Central memory CD4-positive, alpha-beta T cell (primary cell): ENCODE measurements around the gene GHRL.

ENCODE experiments used
- DNase-seq: peaks from one replicate; pipeline ENCODE4 v3.0.0; 2022
- total RNA-seq, 3 experiments: gene quantifications; one replicate each; lab custom pipeline; 2026; lab: John Stamatoyannopoulos, UW

The GHRL gene
- 0.19 to 0.22 (median 0.21) reads per million in 3 experiments for total RNA-seq

DNA sequence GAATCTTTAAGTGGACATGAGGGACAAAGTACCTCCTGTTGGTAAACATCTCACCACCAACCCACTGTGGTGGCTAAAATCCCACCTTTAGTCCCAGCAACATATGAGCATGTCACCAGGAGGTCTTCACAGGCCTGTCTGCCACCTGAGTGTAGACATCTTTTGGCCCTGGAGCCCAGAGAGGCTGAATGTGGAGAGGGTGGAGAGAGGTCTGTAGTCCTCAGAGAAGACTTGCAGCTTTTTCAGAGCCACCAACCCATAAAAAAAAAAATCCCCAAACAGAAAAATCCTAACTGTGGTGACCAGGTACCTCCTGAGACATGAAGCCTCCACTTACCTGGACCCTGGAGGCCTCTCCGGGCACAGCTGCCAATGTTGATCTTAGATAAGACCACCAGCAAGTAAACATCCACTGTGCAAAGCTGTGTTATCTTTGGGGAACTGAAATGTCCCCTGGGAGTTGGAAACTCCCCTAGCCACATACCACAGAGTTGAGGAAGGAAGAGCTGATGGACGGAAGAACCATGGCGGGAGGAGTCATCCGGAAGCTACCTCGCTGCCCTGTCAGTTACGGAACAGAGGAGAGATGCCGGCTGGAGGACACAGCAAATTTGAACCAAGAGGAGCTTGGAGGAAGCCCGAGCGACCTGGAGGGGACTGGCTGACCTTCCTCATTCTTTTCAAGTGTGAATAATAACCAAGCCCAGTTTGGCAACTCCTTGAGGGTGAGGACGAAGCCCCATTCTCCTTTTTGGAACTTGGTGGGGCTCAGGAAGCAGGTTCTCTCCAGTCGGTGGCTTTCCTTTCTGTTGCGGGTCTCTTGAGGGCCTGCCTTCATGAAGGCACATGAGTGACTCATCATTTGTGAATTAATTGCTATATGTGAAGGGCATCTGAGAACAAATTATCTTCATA is at the start of gene GHRL:
Gene GHRL (minus strand): TSS at position 443 of the 915 bp plus-strand sequence. CDS start 2,767 bp downstream, outside the sequence.
- DNase-seq = no peak

DNA sequence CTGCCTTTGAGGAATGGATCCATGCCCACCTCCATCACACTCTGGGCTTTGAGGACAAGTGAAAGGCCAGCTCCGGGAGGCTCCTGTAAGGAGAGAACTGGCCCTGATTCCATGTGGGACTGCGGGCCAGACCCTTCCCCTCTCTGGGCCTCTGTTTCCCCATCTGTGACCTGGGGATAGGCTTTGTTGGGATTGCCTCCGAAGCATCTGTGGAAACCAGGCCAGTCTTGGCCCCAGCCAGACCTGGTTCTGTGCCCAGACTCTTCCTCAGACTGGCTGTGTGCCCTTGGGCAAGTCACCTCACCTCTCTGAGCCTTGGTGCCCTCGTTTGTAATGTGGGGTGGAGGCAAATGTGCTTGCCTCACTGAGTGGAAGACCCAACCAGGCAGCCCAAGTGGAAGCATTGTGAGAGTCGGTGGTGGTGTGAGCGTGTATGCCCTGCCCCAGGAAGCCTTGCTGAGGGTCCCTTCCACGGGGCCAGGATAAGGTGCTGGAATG is 49.2 kb upstream of the GHRL start:
- DNase-seq = no peak

DNA sequence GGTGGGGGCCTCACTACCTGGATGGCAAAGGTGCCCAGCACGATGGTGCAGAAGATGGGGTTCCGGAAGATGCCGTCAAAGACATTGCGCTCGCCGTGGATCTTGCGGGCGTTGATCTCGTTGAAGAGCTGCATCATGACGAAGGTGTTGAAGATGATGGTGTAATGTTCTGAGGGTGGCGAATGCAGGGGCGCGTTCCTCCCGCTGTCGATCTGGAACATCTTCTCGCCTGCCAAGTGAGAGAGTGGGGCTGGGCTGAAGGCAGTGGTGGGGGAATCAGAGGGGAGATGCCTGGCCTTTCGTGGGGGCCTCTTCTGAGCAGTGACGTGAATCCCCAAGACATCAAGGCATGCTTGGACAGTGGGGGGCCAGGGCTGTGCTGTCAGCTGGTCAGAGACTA is 47.7 kb upstream of the GHRL start:
- DNase-seq = no peak

- DNase-seq = no peak
These were observed 47.3 kb upstream of the GHRL start for GRCh38 chr3:10340046-10340445.

DNA sequence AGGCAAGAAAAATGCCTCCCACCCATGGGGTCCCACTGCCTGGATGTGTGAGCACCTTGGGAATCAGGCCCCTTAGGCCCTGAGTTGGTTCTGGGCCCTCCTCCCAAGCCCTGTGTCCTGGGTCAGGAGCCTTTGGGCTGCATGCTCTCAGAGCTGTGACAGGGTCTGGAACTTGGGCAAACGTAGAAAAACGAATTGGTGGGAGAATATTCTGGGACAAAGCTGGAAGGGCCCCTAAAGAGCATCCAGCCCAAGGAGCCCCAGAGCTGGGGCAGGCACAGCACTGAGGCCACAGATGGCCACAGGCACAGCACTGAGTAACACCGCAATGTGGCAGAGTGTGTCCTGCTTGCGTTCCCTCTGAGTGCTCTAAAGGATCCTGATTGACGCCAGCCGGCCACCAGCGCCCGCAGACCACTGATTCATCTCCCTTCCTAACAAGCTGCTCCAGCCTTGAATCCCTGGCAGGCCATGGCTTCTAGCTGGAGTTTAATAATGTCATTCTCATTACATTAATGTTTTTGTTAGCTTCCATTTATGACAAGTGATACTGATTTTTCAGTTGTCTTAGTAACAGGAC is 46.7 kb upstream of the GHRL start:
- DNase-seq = no peak

DNA sequence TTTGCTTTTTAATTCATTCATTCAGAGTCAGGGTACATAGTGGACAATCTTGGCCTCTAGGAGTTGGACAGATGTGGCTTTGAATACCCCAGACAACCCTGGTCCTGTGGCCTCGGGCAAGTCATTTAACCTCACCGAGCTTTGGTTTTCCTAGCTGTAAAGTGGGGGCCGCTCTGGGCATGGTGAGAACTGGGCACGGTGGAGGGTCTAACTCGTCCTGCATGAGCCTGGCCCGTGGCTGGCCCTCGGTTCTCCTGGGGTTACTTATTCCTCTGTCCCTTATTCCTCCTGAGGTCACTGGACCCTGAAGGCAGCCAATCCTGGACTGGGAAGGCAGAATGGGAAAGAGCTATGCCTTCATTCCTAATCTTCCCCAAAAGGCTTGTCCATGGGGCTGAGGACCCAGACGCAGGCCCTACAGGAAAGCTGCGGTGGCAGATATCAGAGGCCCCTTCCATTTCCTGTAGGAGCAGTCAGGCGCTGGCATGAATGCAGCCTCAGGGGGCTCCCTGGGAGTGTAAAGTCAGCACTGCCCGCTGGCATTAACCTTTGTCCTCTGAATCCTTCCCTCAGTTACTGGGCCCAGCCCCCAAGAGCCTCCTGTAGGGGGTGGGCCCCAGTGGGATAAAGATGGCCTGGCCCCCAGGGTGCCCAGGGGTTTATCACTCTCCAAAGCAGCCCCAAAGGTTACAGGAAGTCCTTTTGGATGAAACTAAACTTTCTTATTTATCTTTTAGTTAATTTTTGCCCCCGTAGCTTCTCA is 46.0 kb upstream of the GHRL start:
- DNase-seq = no peak

DNA sequence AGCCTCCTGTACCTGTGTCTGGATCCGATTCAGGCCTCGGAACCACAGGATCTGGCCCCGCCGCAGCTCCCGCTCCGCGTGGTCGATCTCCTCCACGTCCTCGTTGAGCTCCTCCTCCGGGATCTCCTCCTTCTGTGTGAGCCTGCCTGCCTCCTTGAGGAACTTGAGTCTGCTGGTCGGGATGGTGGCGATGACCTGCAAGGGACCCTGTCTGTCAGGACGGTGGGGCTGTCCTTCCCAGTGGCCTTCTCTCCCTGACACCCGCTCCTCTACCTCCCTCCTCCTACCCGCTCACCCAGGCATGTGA is 45.4 kb upstream of the GHRL start:
- DNase-seq = no peak

DNA sequence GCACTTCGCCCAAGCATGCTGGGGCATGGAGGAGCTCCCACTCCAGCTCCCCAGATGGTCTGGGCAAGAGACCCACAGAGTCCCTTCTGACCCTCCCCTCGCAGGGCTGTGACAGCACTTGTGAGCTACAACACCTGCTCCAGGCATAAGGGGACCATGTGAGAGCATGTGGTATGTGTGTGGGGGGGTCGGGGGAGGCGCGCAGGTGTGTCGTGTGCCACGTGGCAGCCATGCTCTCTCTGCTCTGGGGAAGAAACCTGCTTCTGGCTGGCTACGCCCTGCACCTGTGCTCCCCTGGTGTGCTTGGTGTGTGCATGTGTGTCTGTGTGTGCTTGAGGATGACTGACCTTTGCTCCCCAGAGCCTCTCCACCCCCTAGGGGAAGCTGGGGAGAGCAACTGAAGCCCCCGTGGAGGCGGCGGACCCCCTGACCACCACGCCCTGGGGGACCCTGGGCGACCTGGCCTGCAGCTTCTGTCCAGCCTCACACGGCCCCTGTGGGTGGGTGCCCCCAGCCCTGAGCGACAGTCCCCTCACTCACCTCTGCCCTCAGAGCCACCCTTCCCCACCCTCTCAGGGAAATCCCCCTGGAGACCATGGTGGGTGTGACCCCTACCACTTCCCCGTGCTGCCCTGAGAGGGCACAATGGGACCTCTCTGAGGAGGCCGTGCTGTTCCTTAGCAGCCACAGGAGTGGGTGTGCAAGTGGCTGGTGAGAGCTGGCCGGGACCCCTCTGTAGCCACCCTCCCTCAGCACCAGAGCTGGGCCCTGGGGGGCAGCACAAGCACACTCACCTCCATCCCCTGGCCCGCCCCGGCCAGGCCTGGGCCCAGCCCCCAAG is 44.8 kb upstream of the GHRL start:
- no peak for DNase-seq

DNA sequence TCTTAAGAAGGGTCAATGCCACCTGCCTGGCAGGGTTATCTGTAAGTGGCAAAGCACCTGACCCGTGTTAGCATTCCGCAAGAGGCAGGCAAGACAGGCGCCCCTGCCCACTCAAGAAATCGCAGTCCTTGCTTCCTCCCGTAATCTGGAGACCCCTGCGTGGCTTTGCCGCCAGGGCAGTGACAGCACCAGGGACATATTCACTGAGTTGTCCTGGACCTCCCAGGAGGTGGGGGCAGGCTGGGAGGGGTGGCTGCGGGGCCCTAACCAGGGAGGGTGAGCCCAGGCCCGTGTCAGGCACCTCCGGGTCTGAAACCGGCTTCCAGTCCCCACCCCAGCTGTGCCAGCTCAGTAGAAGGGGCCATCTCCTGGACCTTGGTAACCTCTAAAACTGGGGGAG is 44.0 kb upstream of the GHRL start:
- DNase-seq = no peak

DNA sequence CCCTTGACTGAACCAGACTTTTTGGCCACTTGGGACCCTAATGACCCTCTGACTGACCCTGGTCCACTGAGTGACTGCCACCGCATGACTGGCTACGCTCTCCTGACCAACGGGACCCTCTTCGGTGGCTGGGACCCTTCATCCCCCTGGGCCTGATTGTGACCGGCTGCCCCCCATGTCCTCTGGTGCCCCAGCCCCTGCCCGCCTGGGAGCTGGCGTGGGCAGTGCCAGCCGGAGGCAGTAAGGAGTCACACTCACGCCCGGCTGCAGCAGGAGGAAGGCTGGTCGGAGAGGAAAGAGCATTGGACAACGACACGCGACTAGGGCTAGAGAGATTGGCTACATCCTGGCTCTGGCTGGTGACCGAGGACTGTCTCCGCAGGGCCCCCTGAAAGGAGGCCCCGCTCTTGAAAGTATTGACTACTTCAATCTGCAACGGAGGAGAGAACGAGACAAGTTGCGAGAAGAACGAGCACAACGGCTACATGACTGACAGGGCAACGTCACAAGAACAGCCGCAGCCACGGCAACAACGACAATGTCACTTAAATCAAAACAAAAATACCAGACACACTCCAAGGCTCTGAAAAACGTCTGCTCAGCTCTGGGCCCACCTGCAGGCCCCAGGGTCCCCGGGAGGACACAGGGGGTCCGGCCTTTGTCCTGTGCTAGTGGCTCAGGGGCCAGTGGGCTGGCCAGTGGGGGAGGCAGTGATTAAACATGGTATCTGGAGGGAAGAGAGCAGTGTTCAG is 43.3 kb upstream of the GHRL start:
- DNase-seq = no peak

GRCh38 chr3:10335190-10335738 is 42.5 kb upstream of the GHRL start:
- DNase-seq = no peak

- DNase-seq = no peak
These were observed 41.7 kb upstream of the GHRL start for GRCh38 chr3:10334459-10334858.

DNA sequence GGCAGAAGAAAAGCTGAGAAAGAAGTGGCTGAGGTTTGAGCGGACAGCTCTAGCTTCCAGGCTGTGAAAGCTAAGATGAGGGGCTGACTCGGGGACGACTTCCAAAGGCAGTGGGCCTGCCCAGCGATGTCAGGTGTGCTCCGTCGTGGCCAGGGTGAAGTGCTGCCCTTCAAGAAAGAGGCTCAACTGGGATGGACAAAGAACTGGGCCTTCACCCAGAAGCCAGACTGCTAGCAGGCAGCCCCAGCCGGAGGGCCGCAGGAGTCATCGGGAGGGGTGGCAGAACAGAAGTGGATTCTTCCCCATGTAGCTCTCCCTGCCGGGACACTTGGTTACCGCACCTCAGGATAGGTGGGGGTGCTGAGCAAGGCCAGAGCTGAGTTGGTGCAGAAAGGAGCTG is 41.3 kb upstream of the GHRL start:
- DNase-seq = no peak

GRCh38 chr3:10333349-10333650 is 40.6 kb upstream of the GHRL start:
- no peak for DNase-seq

DNA sequence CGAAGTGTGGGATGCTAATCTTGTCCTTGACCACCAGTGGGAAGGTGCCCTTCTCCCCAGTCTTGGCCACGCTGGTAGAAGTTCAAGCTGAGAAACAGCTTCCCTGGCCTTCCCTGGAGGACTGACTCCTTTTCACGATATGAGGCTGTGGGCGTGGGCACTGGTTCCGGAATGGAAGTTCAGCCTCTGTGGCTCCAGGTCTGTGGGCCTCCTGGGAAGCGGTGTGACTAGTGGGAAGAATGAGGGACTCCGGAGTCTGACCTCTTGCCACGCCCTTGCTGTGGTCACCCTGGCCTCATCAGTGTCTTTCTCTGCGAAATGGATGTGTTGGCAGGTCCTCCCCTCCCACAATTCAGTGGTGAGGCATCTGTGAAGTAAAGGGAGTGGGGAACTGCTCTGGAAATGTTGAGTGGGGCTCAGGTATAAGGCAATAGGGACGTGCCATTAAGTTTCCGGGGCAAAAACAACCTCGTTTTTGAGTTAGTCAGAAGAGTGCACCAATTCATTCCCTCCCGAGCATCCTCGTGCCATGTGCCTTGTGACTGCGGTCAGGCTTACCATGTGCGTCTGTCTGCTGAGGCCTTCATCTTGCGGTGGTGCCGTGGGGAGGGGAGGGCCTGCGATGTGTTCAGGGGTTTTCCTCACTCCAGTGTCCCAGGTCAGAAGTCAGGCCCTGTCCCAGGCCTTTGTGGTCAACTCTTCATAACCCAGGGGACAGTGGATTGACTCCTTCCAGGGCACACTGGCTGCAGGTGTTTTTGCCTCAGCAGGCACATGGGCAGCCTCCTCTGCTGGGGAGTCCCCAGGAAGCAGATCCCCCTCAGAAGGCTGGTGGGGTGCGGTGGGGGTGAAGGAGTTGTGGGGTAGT is 40.0 kb upstream of the GHRL start:
- DNase-seq = no peak

DNA sequence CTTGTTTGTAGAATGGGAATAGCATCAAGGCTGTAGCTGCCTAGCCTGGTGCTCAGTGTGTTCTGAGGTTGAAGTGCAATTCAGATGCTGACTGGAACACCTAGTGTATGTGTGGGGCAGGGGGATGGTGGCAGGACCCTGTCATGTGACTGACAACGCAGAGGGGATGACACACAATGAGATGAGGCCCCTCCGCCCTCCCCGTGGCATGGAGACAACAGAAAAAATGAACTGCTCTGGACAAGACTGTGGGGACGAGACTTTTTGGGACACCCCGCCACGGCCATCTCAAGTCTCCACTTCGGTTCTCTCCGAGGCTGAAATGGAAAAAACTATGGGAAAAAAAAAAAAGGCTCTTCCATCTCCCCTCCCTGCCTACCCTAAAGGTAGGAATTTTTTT is 38.6 kb upstream of the GHRL start:
- DNase-seq = no peak

DNA sequence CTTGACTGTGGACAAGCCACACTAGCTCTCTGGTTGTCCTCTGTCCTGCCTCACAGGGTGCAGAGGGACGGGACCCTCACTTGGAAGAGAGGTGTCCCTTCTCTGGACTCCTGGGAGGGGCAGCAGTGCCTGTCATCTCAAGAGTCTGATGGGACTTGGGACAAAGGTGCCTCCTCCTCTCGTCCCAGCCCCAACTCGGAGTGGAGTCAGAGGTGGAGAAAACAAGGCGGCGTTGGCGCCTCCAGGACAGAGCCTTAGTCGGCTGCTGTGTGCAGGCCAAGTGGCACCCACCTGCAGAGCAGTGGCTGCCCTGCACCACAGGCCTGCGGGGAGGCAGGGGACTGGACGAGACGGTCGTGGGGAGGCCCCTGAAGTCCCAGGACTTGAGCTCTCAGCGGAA is 37.6 kb upstream of the GHRL start:
- DNase-seq = no peak

GRCh38 chr3:10329495-10330015 is 36.8 kb upstream of the GHRL start:
- no peak for DNase-seq

DNA sequence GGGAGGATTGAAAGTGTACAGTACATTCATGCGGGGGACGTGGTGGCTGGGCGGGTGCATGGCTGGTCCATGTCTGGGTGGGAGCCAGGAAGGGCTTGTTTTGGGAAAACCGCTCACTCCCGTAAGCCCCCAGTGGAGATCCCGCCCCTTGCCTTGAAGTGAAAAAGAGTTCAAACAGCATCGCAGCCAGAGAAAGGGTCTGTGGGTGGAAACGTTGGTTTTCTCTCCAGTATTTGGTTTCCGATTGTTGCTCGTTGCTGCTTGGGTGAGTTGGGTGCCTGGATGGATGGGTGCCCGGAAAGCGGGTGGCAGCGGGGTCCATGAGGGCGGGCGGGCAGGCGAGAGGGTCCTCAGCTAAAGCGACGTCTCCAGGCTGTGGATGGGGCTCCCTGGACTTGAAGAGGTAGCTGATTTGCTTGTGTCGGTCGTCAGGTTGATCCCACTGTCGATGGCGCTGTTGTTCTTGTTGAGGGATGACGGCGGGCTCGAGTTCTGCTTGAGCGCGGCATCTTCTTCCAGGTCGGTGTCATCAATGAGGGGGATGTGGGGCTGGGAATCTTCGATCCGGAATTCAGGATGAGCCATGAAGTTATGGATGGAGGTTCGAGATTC is 35.8 kb upstream of the GHRL start:
- DNase-seq = no peak

DNA sequence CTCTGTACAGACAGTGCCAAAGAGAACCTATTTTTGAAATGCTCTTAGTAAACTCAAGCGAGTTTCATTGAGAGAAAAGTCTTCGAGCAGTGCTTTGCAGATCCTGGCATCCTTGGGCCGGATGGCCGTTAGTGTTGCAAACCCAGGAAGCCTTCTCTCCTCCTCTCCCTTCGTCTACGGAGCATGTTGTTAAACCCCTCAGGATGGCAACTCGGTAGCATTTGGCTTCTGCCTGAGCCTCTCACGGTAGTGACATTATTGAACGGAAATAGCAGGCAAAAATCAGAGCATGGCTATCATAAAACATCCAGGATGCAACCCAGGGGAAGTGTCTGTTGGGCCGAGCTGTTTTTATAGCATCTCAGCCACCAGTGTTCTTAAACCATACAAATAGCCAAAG is 34.8 kb upstream of the GHRL start:
- DNase-seq = no peak
